Keratinocyte (primary cell): ENCODE results near the gene S1PR4. TPM values are rescaled to one million over a fixed set of nuclear protein-coding genes. Genes with fewer than 3 reads are reported as not detected.
A peak's percentile ranks its signal among the peaks of the same experiment; 100 is the strongest.

ENCODE experiments used
- DNase-seq: peaks from one replicate; pipeline ENCODE4 v3.0.0-alpha.2; 2011; ENCODE audit warnings: low read depth, missing footprints, low spot score
- FAIRE-seq: peaks from 2 replicates; lab custom pipeline; 2011; peaks lifted over from hg19 to GRCh38; lab: Jason Lieb, UNC
- H2AFZ ChIP-seq: 2 replicates; pipeline ENCODE4 v1.6.0; 2012; ENCODE audit warnings: low read length, control low read depth, inconsistent platforms; ENCODE audit not compliant: control insufficient read depth
- H3K27ac ChIP-seq: 2 replicates; pipeline ENCODE4 v1.5.1; 2011; ENCODE audit warnings: low read length; ENCODE audit not compliant: control insufficient read depth, insufficient read depth
- H3K27me3 ChIP-seq: 3 replicates; pipeline ENCODE4 v1.6.0; 2011; ENCODE audit warnings: low read length; ENCODE audit not compliant: control insufficient read depth, insufficient read depth; ENCODE audit errors: extremely low read depth
- H3K36me3 ChIP-seq, 2 experiments: 2 replicates in 1 of 2; 3 replicates in 1 of 2; pipeline ENCODE4 v1.5.1; 2011; ENCODE audit warnings: low read length in 2 of 2, mild to moderate bottlenecking in 1 of 2; ENCODE audit not compliant: control insufficient read depth in 2 of 2, insufficient read depth in 2 of 2; ENCODE audit errors: extremely low read depth in 1 of 2
- H3K4me1 ChIP-seq: 3 replicates; pipeline ENCODE4 v1.5.1; 2011; ENCODE audit warnings: low read length; ENCODE audit not compliant: control insufficient read depth, insufficient read depth; ENCODE audit errors: extremely low read depth
- H3K4me2 ChIP-seq: 3 replicates; pipeline ENCODE4 v1.6.0; 2011; ENCODE audit warnings: low read depth, low read length; ENCODE audit not compliant: control insufficient read depth, insufficient read depth; ENCODE audit errors: extremely low read depth
- H3K4me3 ChIP-seq, 3 experiments: fragments of 200-600 bp in 1 of 3; sonication (generic) in 1 of 3; 2 replicates in 2 of 3; 3 replicates in 1 of 3; pipeline ENCODE4 v1.5.1; 2011 to 2016; ENCODE audit warnings: low read length in 3 of 3, mild to moderate bottlenecking in 3 of 3, control low read depth in 2 of 3, inconsistent platforms in 1 of 3, low read depth in 1 of 3, mixed read lengths in 1 of 3, mixed run types in 1 of 3, moderate library complexity in 1 of 3; ENCODE audit not compliant: control insufficient read depth in 2 of 3, insufficient read depth in 2 of 3; ENCODE audit errors: extremely low read depth in 1 of 3
- H3K79me2 ChIP-seq: 2 replicates; pipeline ENCODE4 v1.6.0; 2012; ENCODE audit warnings: low read length; ENCODE audit not compliant: control insufficient read depth, insufficient read depth
- H3K9ac ChIP-seq: 3 replicates; pipeline ENCODE4 v1.6.0; 2011; ENCODE audit warnings: low read length; ENCODE audit not compliant: control insufficient read depth, insufficient read depth; ENCODE audit errors: extremely low read depth
- H3K9me1 ChIP-seq: 3 replicates; pipeline ENCODE4 v1.6.0; 2011; ENCODE audit warnings: low read length; ENCODE audit not compliant: control insufficient read depth, insufficient read depth; ENCODE audit errors: extremely low read depth
- H3K9me3 ChIP-seq: 2 replicates; pipeline ENCODE4 v1.5.1; 2012; ENCODE audit warnings: low read depth, low read length; ENCODE audit not compliant: control insufficient read depth
- H4K20me1 ChIP-seq: 3 replicates; pipeline ENCODE4 v1.6.0; 2011; ENCODE audit warnings: low read length; ENCODE audit not compliant: control insufficient read depth, insufficient read depth; ENCODE audit errors: extremely low read depth
- CTCF ChIP-seq, 3 experiments: IDR thresholded peaks in 1 of 3; conservative IDR thresholded peaks in 1 of 3; optimal IDR thresholded peaks in 1 of 3; 2 replicates in 2 of 3; 3 replicates in 1 of 3; pipeline versions ENCODE3 to v1.5.1; 2011; ENCODE audit warnings: low read length in 3 of 3, mild to moderate bottlenecking in 3 of 3, moderate library complexity in 2 of 3, control low read depth in 1 of 3, inconsistent platforms in 1 of 3; ENCODE audit not compliant: insufficient read depth in 2 of 3; ENCODE audit errors: extremely low read depth in 1 of 3
- EZH2 ChIP-seq: IDR thresholded peaks from one replicate; pipeline ENCODE4 v1.6.1; 2012; ENCODE audit warnings: inconsistent platforms, mild to moderate bottlenecking, low read length, moderate library complexity
- dilution Hi-C: fragments of 300-500 bp; cut with MboI; formaldehyde crosslinking; loops from one replicate; pipeline ENCODE4 v1.7.0; 2020; ENCODE audit warnings: low sequenced_read_pairs; ENCODE audit not compliant: extremely low pct_ligation_motif_present
- polyA plus RNA-seq, 5 experiments: library from polyadenylated mRNA; depleted of rRNA in 3 of 5; stranded (reverse) in 3 of 5; stranded (forward) in 1 of 5; unstranded in 1 of 5; fragments of >200 nt; gene quantifications; 1 replicate in 1 of 5; 2 replicates in 3 of 5; 3 replicates in 1 of 5; pipeline versions ENCODE4 v1.2.1 to v1.2.3, GENCODE V29; 2011 to 2012; ENCODE audit warnings: missing spikeins in 2 of 5, low read depth in 1 of 5, low replicate concordance in 1 of 5

Gene S1PR4
- polyA plus RNA-seq, 1 donor (not counting 4 experiments of a cell fraction or from before 2014, with no cell fraction given): 0.08 TPM

DNA sequence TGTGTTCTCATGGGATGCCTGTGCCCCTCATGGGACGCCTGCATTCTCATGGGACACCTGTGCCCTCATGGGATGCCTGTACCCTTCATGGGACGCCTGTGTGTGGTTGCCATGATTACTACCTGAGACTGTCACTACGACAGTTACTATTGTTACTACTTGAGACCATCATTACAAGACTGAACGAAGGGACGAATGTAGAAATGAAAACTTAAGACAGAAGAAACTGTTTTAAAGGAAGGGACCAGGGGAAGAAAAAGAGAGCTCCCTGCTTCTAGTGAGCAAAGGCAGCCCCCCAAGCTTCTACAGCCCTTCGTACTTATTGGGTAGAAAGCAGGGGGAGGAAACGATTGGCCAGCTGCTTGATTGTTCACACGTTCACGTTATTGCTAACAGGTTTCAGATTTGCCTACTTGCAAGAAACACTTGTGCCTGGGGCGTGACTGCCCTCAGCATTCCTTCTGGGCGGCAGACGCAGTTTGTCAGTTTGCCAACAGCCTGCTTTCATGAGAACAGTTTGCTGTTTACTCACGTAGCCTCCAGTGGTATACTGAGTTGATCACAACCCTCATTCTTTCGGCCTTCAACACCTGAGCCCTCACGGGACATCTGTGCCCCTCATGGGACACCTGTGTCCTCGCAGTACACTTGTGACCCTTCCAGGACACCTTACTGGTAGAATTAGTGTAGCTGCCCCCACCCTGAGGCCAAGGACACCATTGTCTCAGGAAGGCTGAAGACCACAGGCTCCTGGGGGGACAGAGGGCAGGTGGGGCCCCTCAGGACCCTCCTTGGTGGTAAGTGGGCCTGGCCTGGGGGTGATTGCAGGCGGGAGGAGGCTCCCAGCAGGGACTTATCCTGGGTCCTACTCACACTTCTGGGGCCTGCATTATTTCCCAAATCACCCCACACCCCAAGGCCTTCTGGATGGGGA is 2.5 kb upstream of the S1PR4 start:
- Histone ChIP-seq H3K27ac (peak overlapping the region; percentile 95), H3K9ac (peak overlapping the region; percentile 82), H3K79me2 (no peaks in the 10 kb centered on the region), H3K9me3 (no peaks in the 10 kb centered on the region), H2AFZ (no peak overlapping the region), H3K9me1 (peaks cover 3% of the 10 kb centered on the region), H3K4me3 (peak overlapping the region in 1 of 3 experiments; percentile 25), H3K4me1 (peaks cover 36% of the 10 kb centered on the region), H3K27me3 (no peaks in the 10 kb centered on the region), H3K36me3 (no peaks in the 10 kb centered on the region), H3K4me2 (peak overlapping the region; percentile 54), H4K20me1 (no peaks in the 10 kb centered on the region)
- peak; percentile 72 for DNase-seq
- dilution Hi-C loops: no loop called here
- no peak for TF ChIP-seq EZH2
- TF ChIP-seq CTCF (optimal IDR thresholded peaks at IDR 0.05 in 1 of 3, IDR thresholded peaks at IDR 0.05 in 1 of 3, conservative IDR thresholded peaks at IDR 0.05 in 1 of 3; ENCODE audit: extremely low read depth in 1 of 3, insufficient read depth in 2 of 3, low read length in 3 of 3): no peak
- peak; percentile 99 for FAIRE-seq

GRCh38 chr19:3176715-3177501 is 1.7 kb upstream of the S1PR4 start:
- Histone ChIP-seq H2AFZ (no peak overlapping the region), H3K4me3 (peak overlapping the region in 1 of 3 experiments; percentile 22), H3K79me2 (no peaks in the 10 kb centered on the region), H3K27me3 (no peaks in the 10 kb centered on the region), H4K20me1 (no peaks in the 10 kb centered on the region), H3K36me3 (no peaks in the 10 kb centered on the region), H3K9me1 (no peaks in the 10 kb centered on the region), H3K9me3 (no peaks in the 10 kb centered on the region), H3K27ac (peak overlapping the region; percentile 95), H3K4me1 (peaks cover 30% of the 10 kb centered on the region), H3K4me2 (peak overlapping the region; percentile 54), H3K9ac (peak overlapping the region; percentile 82)
- TF ChIP-seq CTCF (optimal IDR thresholded peaks at IDR 0.05 in 1 of 3, IDR thresholded peaks at IDR 0.05 in 1 of 3, conservative IDR thresholded peaks at IDR 0.05 in 1 of 3; ENCODE audit: extremely low read depth in 1 of 3, insufficient read depth in 2 of 3, low read length in 3 of 3) (no peak), EZH2 (no peak)
- DNase-seq: no peak
- peak; percentile 86 for FAIRE-seq
- dilution Hi-C loops: no loop called here
